ENCODE measurements around the gene SF3B4. TPM values are rescaled to one million over a fixed set of nuclear protein-coding genes. Genes with fewer than 3 reads are reported as not detected.

The SF3B4 gene
- total and polyA plus RNA-seq, 2 of the 13 experiments (the other 11 are each of a cell fraction or from before 2014, with no cell fraction given): 13.8 to 14.8 TPM

DNA sequence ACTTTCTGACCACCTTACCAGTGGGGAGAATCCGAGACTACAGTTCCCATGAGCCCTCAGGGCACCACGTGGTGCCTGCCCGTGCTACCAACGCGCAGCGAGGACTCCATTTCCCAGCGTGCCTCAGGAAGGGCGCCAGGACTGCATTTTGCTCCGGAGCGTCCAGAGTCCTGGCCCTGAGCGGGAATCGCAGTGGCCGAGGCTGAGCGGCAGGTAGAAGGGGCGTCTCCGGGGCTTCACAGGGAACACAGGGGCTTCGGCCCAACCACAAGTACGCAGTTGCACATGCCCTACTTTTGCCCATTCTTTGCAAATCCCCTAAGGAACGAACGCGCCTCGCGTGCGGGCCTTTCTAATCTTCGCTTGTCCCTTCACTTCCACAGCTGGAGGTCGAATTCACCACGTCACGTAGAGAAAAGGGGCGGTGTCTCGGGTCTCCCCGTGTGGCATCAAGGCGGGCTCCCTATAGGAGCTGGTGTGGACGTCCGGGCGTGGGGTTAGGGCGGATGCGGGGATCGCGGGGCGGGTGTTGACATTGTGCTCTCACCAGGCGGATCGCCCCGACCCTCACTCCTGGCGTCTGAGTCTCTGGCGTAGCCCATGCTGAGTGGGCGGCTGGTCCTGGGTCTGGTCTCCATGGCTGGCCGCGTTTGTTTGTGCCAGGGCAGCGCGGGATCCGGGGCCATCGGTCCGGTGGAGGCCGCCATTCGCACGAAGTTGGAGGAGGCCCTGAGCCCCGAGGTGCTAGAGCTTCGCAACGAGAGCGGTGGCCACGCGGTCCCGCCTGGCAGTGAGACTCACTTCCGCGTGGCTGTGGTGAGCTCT is 27.9 kb downstream of the SF3B4 start, which contains the start of gene BOLA1 (continued):
- peak; percentile 92 for TF ChIP-seq ZNF574 (CRISPR knock-in tag; IDR thresholded peaks at IDR 0.05)
- TF ChIP-seq HDAC1 (CRISPR knock-in tag; IDR thresholded peaks at IDR 0.05): peak; percentile 55
- TF ChIP-seq JUND (CRISPR knock-in tag; IDR thresholded peaks at IDR 0.05): 0 out of 2 replicates have a peak, but pooled peaks have one; percentile 29
- no peak for TF ChIP-seq HOXA7 (CRISPR knock-in tag; IDR thresholded peaks at IDR 0.05)
- TF ChIP-seq ZNF550 (CRISPR knock-in tag; IDR thresholded peaks at IDR 0.05; ENCODE audit: borderline replicate concordance): no peak
- TF ChIP-seq U2AF1 (optimal IDR thresholded peaks at IDR 0.05; ENCODE audit: low read depth, low read length): no peak
- no peak for TF ChIP-seq ZNF546 (CRISPR knock-in tag; conservative IDR thresholded peaks at IDR 0.05)
- TF ChIP-seq BCL3 (CRISPR knock-in tag; IDR thresholded peaks at IDR 0.05): 0 out of 2 replicates have a peak, but pooled peaks have one; percentile 30
- peak; percentile 80 for TF ChIP-seq KAT8 (CRISPR knock-in tag; IDR thresholded peaks at IDR 0.05)
- TF ChIP-seq ZFX (CRISPR knock-in tag; IDR thresholded peaks at IDR 0.05; ENCODE audit: low read depth): peak; percentile 76
- TF ChIP-seq ZNF253 (CRISPR knock-in tag; IDR thresholded peaks at IDR 0.05; ENCODE audit: borderline replicate concordance): no peak
- TF ChIP-seq SMC3 (IDR thresholded peaks at IDR 0.05; ENCODE audit: low read length): no peak
- TF ChIP-seq SNAPC4 (CRISPR knock-in tag; IDR thresholded peaks at IDR 0.05): no peak
- TF ChIP-seq JUN (CRISPR knock-in tag; IDR thresholded peaks at IDR 0.05): no peak
- 0 out of 2 replicates have a peak, but pooled peaks have one; percentile 45 for TF ChIP-seq IKZF5 (CRISPR knock-in tag; IDR thresholded peaks at IDR 0.05)
- TF ChIP-seq ZNF790 (CRISPR knock-in tag; IDR thresholded peaks at IDR 0.05; ENCODE audit: borderline replicate concordance): no peak
- no peak for TF ChIP-seq ZNF614 (CRISPR knock-in tag; IDR thresholded peaks at IDR 0.05; ENCODE audit: borderline replicate concordance)
- no peak for TF ChIP-seq ZNF235 (CRISPR knock-in tag; IDR thresholded peaks at IDR 0.05; ENCODE audit: borderline replicate concordance)

All from HepG2 (cell line).